ENCODE measurements around the gene ZC3H12D. TPM values are rescaled to one million over a fixed set of nuclear protein-coding genes. Genes with fewer than 3 reads are reported as not detected.
A peak's percentile ranks its signal among the peaks of the same experiment; 100 is the strongest.

The ZC3H12D gene
- total and polyA plus RNA-seq, 2 donors (not counting 3 experiments of a cell fraction or from before 2014, with no cell fraction given) = 0.06 TPM; not detected in 1

GRCh38 chr6:149431905-149432775 is 52.7 kb downstream of the ZC3H12D start:
- ChIA-PET CTCF (interaction anchor here (0.6 to 7.3 kb wide), 65 partner anchors 9 to 854 kb away, joined by 3 to 204 read pairs (median 5); partner anchors contain the start of gene TAB2), POLR2A (no interaction called here)
- Histone ChIP-seq H3K27me3 (ENCODE audit: control insufficient read depth in 2 of 2, insufficient read depth in 2 of 2, low read length in 2 of 2) (no peaks in the 10 kb centered on the region), H3K4me3 (replicated peaks in 1 of 3; ENCODE audit: insufficient read depth in 1 of 3, low read depth in 1 of 3, low read length in 3 of 3) (no peak overlapping the region), H2AFZ (ENCODE audit: low read depth, low read length) (no peak overlapping the region), H3K36me3 (ENCODE audit: control insufficient read depth in 2 of 2, extremely low read depth in 1 of 2, insufficient read depth in 2 of 2, low read length in 2 of 2) (no peaks in the 10 kb centered on the region), H3K9ac (replicated peaks; ENCODE audit: extremely low read depth, insufficient read depth, low read length) (no peak overlapping the region), H3K79me2 (ENCODE audit: control insufficient read depth, insufficient read depth, low read length) (no peaks in the 10 kb centered on the region), H3K9me1 (replicated peaks; ENCODE audit: control insufficient read depth, extremely low read depth, insufficient read depth, low read length) (no peaks in the 10 kb centered on the region), H3K4me1 (ENCODE audit: control insufficient read depth, extremely low read depth, insufficient read depth, low read length) (no peaks in the 10 kb centered on the region), H3K27ac (ENCODE audit: insufficient read depth, low read depth, low read length) (no peak overlapping the region), H3K9me3 (replicated peaks; ENCODE audit: control insufficient read depth, insufficient read depth, low read length) (no peaks in the 10 kb centered on the region), H3K4me2 (ENCODE audit: insufficient read depth, low read length) (no peak overlapping the region), H4K20me1 (replicated peaks; ENCODE audit: control insufficient read depth, extremely low read depth, insufficient read depth, low read length) (no peaks in the 10 kb centered on the region)
- TF ChIP-seq MAX (IDR thresholded peaks at IDR 0.05; ENCODE audit: insufficient read depth, insufficient read length) = no peak
- TF ChIP-seq FOS (IDR thresholded peaks at IDR 0.05; ENCODE audit: borderline replicate concordance, insufficient read depth, low read length) = no peak
- no peak for TF ChIP-seq GATA2 (IDR thresholded peaks at IDR 0.05; ENCODE audit: insufficient read depth, insufficient read length, low read depth, low read length)
- TF ChIP-seq POLR2AphosphoS5 (IDR thresholded peaks at IDR 0.05; ENCODE audit: insufficient read depth, low read depth, low read length) = no peak
- TF ChIP-seq CTCF (IDR thresholded peaks at IDR 0.05; ENCODE audit: extremely low read depth in 1 of 2, insufficient read depth in 1 of 2, low read depth in 1 of 2, low read length in 2 of 2) = peak; percentile 91
- TF ChIP-seq EZH2 (IDR thresholded peaks at IDR 0.05; ENCODE audit: borderline replicate concordance, low read depth, low read length, severe bottlenecking) = no peak
- dilution Hi-C loops (cut with MboI; ENCODE audit: extremely low pct_ligation_motif_present, low sequenced_read_pairs) (no loop called here), intact Hi-C loops (cut with micrococcal nuclease) (loop anchor here (1.0 to 2.0 kb wide), 5 partner anchors 85 to 403 kb away; partner anchors contain the start of gene TAB2)
- FAIRE-seq (peak; percentile 94), DNase-seq (ENCODE audit: low read depth, low spot score) (peak; percentile 70)
- BruUV-seq (replicated peaks) = no TSS peak

Measured in endothelial cell of umbilical vein (primary cell).